ENCODE results near the gene GXYLT2. TPM values are rescaled to one million over a fixed set of nuclear protein-coding genes. Genes with fewer than 3 reads are reported as not detected.

Gene GXYLT2
- total and polyA plus RNA-seq, 2 of the 13 experiments (the other 11 are each of a cell fraction or from before 2014, with no cell fraction given) = 4.3 to 6.9 TPM

DNA sequence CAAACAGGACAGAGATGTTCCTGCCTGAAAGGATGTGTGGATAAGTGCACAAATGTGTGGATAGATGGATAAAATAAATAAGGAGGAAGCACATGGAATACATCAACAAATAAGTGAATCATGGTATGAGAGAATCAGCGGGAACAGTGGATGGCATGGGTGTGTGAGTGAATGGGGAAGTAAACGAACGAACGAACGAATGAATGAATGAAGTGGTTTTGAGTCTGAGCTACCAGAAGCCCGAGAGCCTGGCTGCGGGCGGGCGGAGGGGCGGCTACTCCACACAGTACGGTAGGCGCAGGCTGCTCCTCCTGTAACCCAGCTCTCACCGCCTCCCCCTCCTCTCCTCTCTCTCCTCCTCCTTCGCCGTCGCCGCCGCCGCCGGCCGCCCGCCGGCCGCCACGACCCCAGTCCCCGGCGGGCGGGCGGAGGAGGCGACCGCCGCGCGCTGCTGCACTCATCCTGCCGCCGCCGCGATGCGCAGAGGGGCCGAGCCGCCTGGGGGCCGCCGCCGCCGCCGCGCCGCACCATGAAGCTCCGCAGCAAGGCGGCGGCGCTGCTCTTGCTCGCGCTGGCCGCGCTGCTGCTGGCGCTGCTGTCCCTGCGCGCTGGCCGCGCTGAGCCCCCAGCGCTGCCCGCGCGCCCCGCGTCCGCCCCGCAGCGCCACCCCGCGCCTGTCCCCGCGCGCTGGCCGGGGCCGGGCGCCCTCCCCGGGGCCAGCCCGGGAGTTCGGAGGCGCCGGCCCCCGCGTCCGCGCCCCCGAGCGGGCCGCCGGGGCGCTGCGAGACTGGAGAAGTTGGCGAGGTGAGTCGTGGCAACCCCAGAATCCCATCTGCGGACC, at the start of gene GXYLT2 (continued):
- TF ChIP-seq, protein P1, sequence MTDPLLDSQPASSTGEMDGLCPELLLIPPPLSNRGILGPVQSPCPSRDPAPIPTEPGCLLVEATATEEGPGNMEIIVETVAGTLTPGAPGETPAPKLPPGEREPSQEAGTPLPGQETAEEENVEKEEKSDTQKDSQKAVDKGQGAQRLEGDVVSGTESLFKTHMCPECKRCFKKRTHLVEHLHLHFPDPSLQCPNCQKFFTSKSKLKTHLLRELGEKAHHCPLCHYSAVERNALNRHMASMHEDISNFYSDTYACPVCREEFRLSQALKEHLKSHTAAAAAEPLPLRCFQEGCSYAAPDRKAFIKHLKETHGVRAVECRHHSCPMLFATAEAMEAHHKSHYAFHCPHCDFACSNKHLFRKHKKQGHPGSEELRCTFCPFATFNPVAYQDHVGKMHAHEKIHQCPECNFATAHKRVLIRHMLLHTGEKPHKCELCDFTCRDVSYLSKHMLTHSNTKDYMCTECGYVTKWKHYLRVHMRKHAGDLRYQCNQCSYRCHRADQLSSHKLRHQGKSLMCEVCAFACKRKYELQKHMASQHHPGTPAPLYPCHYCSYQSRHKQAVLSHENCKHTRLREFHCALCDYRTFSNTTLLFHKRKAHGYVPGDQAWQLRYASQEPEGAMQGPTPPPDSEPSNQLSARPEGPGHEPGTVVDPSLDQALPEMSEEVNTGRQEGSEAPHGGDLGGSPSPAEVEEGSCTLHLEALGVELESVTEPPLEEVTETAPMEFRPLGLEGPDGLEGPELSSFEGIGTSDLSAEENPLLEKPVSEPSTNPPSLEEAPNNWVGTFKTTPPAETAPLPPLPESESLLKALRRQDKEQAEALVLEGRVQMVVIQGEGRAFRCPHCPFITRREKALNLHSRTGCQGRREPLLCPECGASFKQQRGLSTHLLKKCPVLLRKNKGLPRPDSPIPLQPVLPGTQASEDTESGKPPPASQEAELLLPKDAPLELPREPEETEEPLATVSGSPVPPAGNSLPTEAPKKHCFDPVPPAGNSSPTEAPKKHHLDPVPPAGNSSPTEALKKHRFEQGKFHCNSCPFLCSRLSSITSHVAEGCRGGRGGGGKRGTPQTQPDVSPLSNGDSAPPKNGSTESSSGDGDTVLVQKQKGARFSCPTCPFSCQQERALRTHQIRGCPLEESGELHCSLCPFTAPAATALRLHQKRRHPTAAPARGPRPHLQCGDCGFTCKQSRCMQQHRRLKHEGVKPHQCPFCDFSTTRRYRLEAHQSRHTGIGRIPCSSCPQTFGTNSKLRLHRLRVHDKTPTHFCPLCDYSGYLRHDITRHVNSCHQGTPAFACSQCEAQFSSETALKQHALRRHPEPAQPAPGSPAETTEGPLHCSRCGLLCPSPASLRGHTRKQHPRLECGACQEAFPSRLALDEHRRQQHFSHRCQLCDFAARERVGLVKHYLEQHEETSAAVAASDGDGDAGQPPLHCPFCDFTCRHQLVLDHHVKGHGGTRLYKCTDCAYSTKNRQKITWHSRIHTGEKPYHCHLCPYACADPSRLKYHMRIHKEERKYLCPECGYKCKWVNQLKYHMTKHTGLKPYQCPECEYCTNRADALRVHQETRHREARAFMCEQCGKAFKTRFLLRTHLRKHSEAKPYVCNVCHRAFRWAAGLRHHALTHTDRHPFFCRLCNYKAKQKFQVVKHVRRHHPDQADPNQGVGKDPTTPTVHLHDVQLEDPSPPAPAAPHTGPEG (CRISPR knock-in tag; IDR thresholded peaks at IDR 0.05) = no peak
- TF ChIP-seq, protein P2, sequence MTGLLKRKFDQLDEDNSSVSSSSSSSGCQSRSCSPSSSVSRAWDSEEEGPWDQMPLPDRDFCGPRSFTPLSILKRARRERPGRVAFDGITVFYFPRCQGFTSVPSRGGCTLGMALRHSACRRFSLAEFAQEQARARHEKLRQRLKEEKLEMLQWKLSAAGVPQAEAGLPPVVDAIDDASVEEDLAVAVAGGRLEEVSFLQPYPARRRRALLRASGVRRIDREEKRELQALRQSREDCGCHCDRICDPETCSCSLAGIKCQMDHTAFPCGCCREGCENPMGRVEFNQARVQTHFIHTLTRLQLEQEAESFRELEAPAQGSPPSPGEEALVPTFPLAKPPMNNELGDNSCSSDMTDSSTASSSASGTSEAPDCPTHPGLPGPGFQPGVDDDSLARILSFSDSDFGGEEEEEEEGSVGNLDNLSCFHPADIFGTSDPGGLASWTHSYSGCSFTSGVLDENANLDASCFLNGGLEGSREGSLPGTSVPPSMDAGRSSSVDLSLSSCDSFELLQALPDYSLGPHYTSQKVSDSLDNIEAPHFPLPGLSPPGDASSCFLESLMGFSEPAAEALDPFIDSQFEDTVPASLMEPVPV (CRISPR knock-in tag; IDR thresholded peaks at IDR 0.05) = no peak
- TF ChIP-seq ZNF263 (CRISPR knock-in tag; IDR thresholded peaks at IDR 0.05) = no peak
- peak; percentile 99 for TF ChIP-seq GZF1 (CRISPR knock-in tag; IDR thresholded peaks at IDR 0.05)
- TF ChIP-seq RBAK (CRISPR knock-in tag; IDR thresholded peaks at IDR 0.05) = no peak
- TF ChIP-seq THAP11 (CRISPR knock-in tag; IDR thresholded peaks at IDR 0.05) = peak; percentile 26; the same call in 1 of the 2 replicates
- no peak for TF ChIP-seq ZNF598 (CRISPR knock-in tag; IDR thresholded peaks at IDR 0.05; ENCODE audit: borderline replicate concordance)
- TF ChIP-seq ZNF543 (CRISPR knock-in tag; IDR thresholded peaks at IDR 0.05) = no peak
- no peak for TF ChIP-seq ZNF816 (CRISPR knock-in tag; IDR thresholded peaks at IDR 0.05; ENCODE audit: borderline replicate concordance)
- TF ChIP-seq ZBTB42 (CRISPR knock-in tag; IDR thresholded peaks at IDR 0.05) = no peak
- TF ChIP-seq, protein P3, sequence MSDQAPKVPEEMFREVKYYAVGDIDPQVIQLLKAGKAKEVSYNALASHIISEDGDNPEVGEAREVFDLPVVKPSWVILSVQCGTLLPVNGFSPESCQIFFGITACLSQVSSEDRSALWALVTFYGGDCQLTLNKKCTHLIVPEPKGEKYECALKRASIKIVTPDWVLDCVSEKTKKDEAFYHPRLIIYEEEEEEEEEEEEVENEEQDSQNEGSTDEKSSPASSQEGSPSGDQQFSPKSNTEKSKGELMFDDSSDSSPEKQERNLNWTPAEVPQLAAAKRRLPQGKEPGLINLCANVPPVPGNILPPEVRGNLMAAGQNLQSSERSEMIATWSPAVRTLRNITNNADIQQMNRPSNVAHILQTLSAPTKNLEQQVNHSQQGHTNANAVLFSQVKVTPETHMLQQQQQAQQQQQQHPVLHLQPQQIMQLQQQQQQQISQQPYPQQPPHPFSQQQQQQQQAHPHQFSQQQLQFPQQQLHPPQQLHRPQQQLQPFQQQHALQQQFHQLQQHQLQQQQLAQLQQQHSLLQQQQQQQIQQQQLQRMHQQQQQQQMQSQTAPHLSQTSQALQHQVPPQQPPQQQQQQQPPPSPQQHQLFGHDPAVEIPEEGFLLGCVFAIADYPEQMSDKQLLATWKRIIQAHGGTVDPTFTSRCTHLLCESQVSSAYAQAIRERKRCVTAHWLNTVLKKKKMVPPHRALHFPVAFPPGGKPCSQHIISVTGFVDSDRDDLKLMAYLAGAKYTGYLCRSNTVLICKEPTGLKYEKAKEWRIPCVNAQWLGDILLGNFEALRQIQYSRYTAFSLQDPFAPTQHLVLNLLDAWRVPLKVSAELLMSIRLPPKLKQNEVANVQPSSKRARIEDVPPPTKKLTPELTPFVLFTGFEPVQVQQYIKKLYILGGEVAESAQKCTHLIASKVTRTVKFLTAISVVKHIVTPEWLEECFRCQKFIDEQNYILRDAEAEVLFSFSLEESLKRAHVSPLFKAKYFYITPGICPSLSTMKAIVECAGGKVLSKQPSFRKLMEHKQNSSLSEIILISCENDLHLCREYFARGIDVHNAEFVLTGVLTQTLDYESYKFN (CRISPR knock-in tag; conservative IDR thresholded peaks at IDR 0.05) = no peak
- peak; percentile 11; the same call in 1 of the 2 replicates for TF ChIP-seq MYC (CRISPR knock-in tag; IDR thresholded peaks at IDR 0.05; ENCODE audit: borderline replicate concordance)
- TF ChIP-seq, protein P4, sequence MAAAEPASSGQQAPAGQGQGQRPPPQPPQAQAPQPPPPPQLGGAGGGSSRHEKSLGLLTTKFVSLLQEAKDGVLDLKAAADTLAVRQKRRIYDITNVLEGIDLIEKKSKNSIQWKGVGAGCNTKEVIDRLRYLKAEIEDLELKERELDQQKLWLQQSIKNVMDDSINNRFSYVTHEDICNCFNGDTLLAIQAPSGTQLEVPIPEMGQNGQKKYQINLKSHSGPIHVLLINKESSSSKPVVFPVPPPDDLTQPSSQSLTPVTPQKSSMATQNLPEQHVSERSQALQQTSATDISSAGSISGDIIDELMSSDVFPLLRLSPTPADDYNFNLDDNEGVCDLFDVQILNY (CRISPR knock-in tag; conservative IDR thresholded peaks at IDR 0.05) = no peak
- no peak for TF ChIP-seq IRF2 (CRISPR knock-in tag; IDR thresholded peaks at IDR 0.05)
- no peak for TF ChIP-seq RFX1 (IDR thresholded peaks at IDR 0.05)
- no peak for TF ChIP-seq TAF15 (IDR thresholded peaks at IDR 0.05; ENCODE audit: low read depth, low read length, poor library complexity, severe bottlenecking)

All from HepG2 (cell line).